NT2/D1 (cell line): ENCODE results near the gene THBS1.

Source experiments
- SUZ12 ChIP-seq: IDR thresholded peaks from 2 replicates; pipeline ENCODE4 v1.6.1; 2011; ENCODE audit not compliant: insufficient read length, insufficient read depth; ENCODE audit errors: extremely low read depth
- YY1 ChIP-seq: IDR thresholded peaks from 2 replicates; pipeline ENCODE4 v1.6.1; 2011; ENCODE audit not compliant: insufficient read length, insufficient read depth

GRCh38 chr15:39580117-39580484 is 778 bp upstream of the THBS1 start:
- TF ChIP-seq YY1 (no peak), SUZ12 (no peak)
